Measurements from ENCODE around the gene PRPH2.

PRPH2 gene

GRCh38 chr6:42722497-42722896 is at the start of gene PRPH2:
PRPH2 (minus strand) TSS chr6:42722597; CDS start chr6:42722334, 263 bp downstream.
- DNase-seq, result no peak

GRCh38 chr6:42771741-42772100 is 49.3 kb upstream of the PRPH2 start:
- DNase-seq, result no peak

GRCh38 chr6:42769836-42770235 is 47.4 kb upstream of the PRPH2 start:
- DNase-seq, result no peak

GRCh38 chr6:42769051-42769450 is 46.7 kb upstream of the PRPH2 start:
- DNase-seq, result no peak

GRCh38 chr6:42766163-42766670 is 43.8 kb upstream of the PRPH2 start:
- DNase-seq, result peak; percentile 44

GRCh38 chr6:42764911-42765648 is 42.7 kb upstream of the PRPH2 start:
- no peak for DNase-seq

- DNase-seq, result no peak
Measured at GRCh38 chr6:42762950-42763349, 40.6 kb upstream of the PRPH2 start.

GRCh38 chr6:42762426-42762859 is 40.0 kb upstream of the PRPH2 start:
- no peak for DNase-seq

GRCh38 chr6:42761287-42762067 is 39.1 kb upstream of the PRPH2 start:
- DNase-seq, result no peak

GRCh38 chr6:42758756-42759430 is 36.5 kb upstream of the PRPH2 start:
- no peak for DNase-seq

GRCh38 chr6:42756722-42757121 is 34.3 kb upstream of the PRPH2 start:
- no peak for DNase-seq

GRCh38 chr6:42754759-42755158 is 32.4 kb upstream of the PRPH2 start:
- DNase-seq, result no peak

GRCh38 chr6:42751055-42751454 is 28.7 kb upstream of the PRPH2 start:
- no peak for DNase-seq

GRCh38 chr6:42748203-42748898 is 26.0 kb upstream of the PRPH2 start:
- DNase-seq, result no peak

- peak; percentile 81 for DNase-seq
Measured at GRCh38 chr6:42746463-42747391, 24.3 kb upstream of the PRPH2 start.

GRCh38 chr6:42745640-42746462 is 23.5 kb upstream of the PRPH2 start, which contains the start of gene TBCC:
TBCC (minus strand) TSS chr6:42746103; CDS start chr6:42746073, 30 bp downstream.
- peak; percentile 94 for DNase-seq

GRCh38 chr6:42745083-42745639 is 22.8 kb upstream of the PRPH2 start:
- DNase-seq, result no peak

- no peak for DNase-seq
Measured at GRCh38 chr6:42744351-42744893, 22.0 kb upstream of the PRPH2 start.

GRCh38 chr6:42742116-42742894 is 19.9 kb upstream of the PRPH2 start:
- no peak for DNase-seq
